MG63 (cell line): Measurements from ENCODE around the gene SAFB2. TPM values are rescaled to one million over a fixed set of nuclear protein-coding genes. Genes with fewer than 3 reads are reported as not detected.

Experiments used
- DNase-seq: peaks from one replicate; pipeline ENCODE4 v3.0.0-alpha.2; 2020
- H3K27me3 ChIP-seq: fragments of 250-450 bp; sonication (Bioruptor Pico); 2 replicates; pipeline ENCODE4 v1.5.1; 2020; ENCODE audit warnings: mild to moderate bottlenecking, moderate library complexity
- H3K36me3 ChIP-seq: fragments of 250-450 bp; sonication (Bioruptor Pico); 2 replicates; pipeline ENCODE4 v1.5.1; 2020; ENCODE audit warnings: mild to moderate bottlenecking, moderate library complexity
- H3K4me3 ChIP-seq: fragments of 250-450 bp; sonication (Bioruptor Pico); 2 replicates; pipeline ENCODE4 v1.5.1; 2020; ENCODE audit warnings: mild to moderate bottlenecking, moderate library complexity
- H3K9me3 ChIP-seq: fragments of 250-450 bp; sonication (Bioruptor Pico); 2 replicates; pipeline ENCODE4 v1.5.1; 2020; ENCODE audit warnings: mild to moderate bottlenecking, moderate library complexity
- total RNA-seq: library from RNA; depleted of rRNA; stranded (reverse); fragments of >200 nt; shearing (Covaris generic); gene quantifications from 2 replicates; pipeline ENCODE4 v1.2.3, GENCODE V29; 2014; ENCODE audit warnings: low replicate concordance; rRNA removed

Gene SAFB2
- total RNA-seq: 5.1 and 12.3 TPM in 2 replicates

- H3K9me3 ChIP-seq: no peaks in the 10 kb centered on the region
- DNase-seq: peak; percentile 96
- H3K36me3 ChIP-seq: peaks cover 57% of the 10 kb centered on the region
- no peaks in the 10 kb centered on the region for H3K27me3 ChIP-seq
- H3K4me3 ChIP-seq: peak within 1 kb of the TSS; percentile 88
These were observed at the start of gene SAFB2, which contains the start of gene SAFB for GRCh38 chr19:5622465-5623396. Gene SAFB2 (minus strand): TSS chr19:5622776. CDS start chr19:5622715, 61 bp downstream. Gene SAFB (plus strand): TSS chr19:5623083. CDS start chr19:5623206, 123 bp downstream.

DNA sequence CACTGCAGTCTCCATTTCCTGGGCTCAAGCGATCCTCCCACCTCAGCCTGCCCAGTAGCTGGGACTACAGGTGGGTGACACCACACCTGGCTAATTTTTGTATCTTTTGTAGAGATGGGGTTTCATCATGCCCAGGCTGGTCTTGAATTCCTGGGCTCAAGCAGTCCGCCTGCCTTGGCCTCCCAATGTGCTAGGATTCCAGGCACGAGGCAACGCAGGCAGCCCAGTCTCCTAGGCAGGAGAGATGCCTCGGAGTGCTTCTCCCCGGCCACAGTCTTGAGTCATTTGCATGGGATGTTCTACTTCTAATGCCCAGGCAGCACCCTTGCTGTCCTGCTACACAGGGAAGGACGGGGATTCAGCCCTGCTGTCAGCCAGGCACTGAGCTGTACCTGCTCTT lies 49.0 kb upstream of the SAFB2 start:
- Histone ChIP-seq H3K9me3 (no peaks in the 10 kb centered on the region), H3K4me3 (no peak overlapping the region), H3K27me3 (no peaks in the 10 kb centered on the region), H3K36me3 (peaks cover 1% of the 10 kb centered on the region)
- no peak for DNase-seq

DNA sequence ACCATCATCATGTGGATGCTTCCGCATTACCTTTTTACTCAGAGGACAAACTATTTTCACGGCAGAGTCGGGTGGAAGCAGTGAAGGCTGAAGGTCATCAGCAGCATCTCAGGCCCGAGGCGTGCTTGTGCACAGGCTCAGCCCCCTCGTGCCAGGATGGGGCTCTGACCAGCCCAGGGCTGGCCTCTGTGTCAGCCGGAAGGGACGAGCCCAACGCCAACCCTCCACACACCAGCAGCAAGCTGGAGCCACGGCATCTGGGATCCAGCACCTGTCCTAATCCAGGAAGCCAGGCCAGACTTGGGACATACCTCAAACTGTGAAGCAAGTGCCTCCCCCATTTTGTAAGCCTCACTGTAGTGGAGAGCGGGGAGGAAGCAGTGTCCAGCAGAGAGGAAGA lies 46.6 kb upstream of the SAFB2 start:
- Histone ChIP-seq H3K4me3 (no peak overlapping the region), H3K9me3 (no peaks in the 10 kb centered on the region), H3K27me3 (no peaks in the 10 kb centered on the region), H3K36me3 (peaks cover 17% of the 10 kb centered on the region)
- no peak for DNase-seq

GRCh38 chr19:5667751-5668271 lies 45.2 kb upstream of the SAFB2 start:
- Histone ChIP-seq H3K27me3 (no peaks in the 10 kb centered on the region), H3K4me3 (no peak overlapping the region), H3K36me3 (peaks cover 22% of the 10 kb centered on the region), H3K9me3 (no peaks in the 10 kb centered on the region)
- DNase-seq: no peak

DNA sequence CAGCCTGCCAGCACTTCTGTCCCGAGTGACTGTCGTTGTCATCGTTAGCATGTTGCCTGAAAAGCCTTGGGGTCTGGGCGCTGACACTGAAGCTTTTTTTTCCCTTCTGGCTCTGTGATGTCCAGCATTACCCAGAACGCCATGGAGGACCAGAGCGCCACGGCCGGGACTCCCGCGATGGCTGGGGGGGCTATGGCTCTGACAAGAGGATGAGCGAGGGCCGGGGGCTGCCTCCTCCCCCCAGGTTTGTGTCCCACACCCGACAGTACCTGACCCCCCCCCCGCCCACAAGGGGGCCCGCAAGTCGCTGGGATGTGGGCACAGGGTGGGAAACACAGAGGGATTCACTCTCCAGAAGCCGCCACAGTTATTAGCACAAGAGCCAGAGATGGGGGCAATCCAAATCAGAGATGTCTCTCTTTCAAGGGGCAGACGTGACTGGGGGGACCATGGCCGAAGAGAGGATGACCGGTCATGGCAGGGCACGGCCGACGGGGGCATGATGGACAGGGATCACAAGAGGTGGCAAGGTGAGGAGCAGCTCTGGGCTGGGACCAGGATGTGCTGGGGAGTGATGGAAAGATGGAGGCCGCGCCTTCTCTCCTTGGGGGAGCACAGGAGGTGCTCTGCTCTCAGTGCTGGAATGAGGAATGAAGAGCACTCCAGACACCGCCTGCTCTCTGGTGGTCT lies 44.5 kb upstream of the SAFB2 start:
- DNase-seq: no peak
- Histone ChIP-seq H3K36me3 (peaks cover 24% of the 10 kb centered on the region), H3K9me3 (no peaks in the 10 kb centered on the region), H3K27me3 (no peaks in the 10 kb centered on the region), H3K4me3 (no peak overlapping the region)

DNA sequence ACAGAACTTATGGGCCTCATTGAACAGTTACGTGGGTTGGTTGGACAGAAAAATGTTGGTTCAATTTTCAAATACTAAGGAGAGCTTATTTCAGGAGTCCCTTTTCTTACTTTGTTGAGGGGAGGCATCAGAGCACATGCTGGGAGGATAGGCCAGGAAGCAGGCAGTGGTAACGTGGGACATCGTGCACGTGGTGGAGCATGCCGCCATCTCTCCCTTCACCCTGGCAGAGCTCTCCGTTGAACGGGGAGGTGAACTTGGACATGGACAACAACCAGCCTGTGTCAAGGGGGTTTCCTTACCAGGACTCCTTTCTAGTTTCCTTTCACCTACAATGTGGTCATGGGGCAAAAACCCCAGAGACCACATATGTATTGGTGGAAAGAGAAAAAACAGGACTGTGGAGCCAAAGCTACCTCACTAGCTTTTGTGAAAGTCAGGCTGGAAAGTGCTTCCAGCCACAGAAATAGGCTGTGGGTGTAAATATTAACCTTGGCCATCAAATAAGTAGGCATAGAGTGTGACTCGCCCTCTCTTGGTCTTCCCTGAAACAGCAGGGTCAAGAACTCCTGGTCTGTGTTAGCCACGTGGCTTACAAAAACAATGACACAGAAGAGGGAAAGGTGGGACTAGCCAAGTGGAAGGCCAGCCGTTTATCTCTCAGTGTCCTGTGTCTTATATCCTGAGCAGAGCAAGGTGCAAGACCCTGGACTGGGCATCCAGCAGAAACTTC lies 43.4 kb upstream of the SAFB2 start:
- Histone ChIP-seq H3K4me3 (no peak overlapping the region), H3K36me3 (peaks cover 26% of the 10 kb centered on the region), H3K9me3 (no peaks in the 10 kb centered on the region), H3K27me3 (no peaks in the 10 kb centered on the region)
- peak; percentile 22 for DNase-seq

- no peaks in the 10 kb centered on the region for H3K27me3 ChIP-seq
- no peaks in the 10 kb centered on the region for H3K9me3 ChIP-seq
- H3K36me3 ChIP-seq: peaks cover 26% of the 10 kb centered on the region
- DNase-seq: no peak
- H3K4me3 ChIP-seq: no peak overlapping the region
These were observed 41.9 kb upstream of the SAFB2 start for GRCh38 chr19:5664515-5664914.

- H3K9me3 ChIP-seq: no peaks in the 10 kb centered on the region
- H3K27me3 ChIP-seq: no peaks in the 10 kb centered on the region
- peaks cover 26% of the 10 kb centered on the region for H3K36me3 ChIP-seq
- no peak overlapping the region for H3K4me3 ChIP-seq
- DNase-seq: no peak
These were observed 41.3 kb upstream of the SAFB2 start for GRCh38 chr19:5663904-5664303.

- no peak for DNase-seq
- Histone ChIP-seq H3K27me3 (no peaks in the 10 kb centered on the region), H3K9me3 (no peaks in the 10 kb centered on the region), H3K4me3 (no peak overlapping the region), H3K36me3 (peaks cover 36% of the 10 kb centered on the region)
These were observed 38.9 kb upstream of the SAFB2 start for GRCh38 chr19:5661483-5661882.

- peaks cover 31% of the 10 kb centered on the region for H3K36me3 ChIP-seq
- H3K9me3 ChIP-seq: no peaks in the 10 kb centered on the region
- no peak for DNase-seq
- H3K4me3 ChIP-seq: no peak overlapping the region
- no peaks in the 10 kb centered on the region for H3K27me3 ChIP-seq
These were observed 32.8 kb upstream of the SAFB2 start for GRCh38 chr19:5655412-5655811.

- Histone ChIP-seq H3K9me3 (no peaks in the 10 kb centered on the region), H3K4me3 (no peak overlapping the region), H3K27me3 (no peaks in the 10 kb centered on the region), H3K36me3 (peaks cover 35% of the 10 kb centered on the region)
- DNase-seq: no peak
These were observed 32.4 kb upstream of the SAFB2 start for GRCh38 chr19:5654931-5655330.

DNA sequence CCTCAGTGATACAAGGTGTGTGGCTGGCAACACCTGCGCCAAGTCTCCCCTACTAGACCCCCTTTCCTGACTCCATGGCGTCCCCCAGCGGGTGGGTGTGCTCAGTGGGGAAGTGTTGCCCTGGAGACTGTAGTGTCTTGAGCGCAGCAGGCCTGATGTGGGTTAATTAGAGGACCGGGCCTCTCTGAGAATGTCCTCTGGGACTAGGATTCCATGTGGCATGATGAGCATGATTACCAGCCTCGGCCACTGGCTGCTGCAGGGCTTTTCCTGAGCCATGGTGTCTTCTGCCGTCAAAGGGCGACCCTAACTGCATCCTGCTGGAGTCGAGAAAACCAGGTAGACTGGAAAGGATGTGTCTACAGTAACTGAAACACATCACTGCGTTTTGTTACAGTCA lies 29.7 kb upstream of the SAFB2 start:
- no peak overlapping the region for H3K4me3 ChIP-seq

GRCh38 chr19:5651361-5651760 lies 28.8 kb upstream of the SAFB2 start:
- no peaks in the 10 kb centered on the region for H3K9me3 ChIP-seq
- DNase-seq: no peak
- peaks cover 42% of the 10 kb centered on the region for H3K36me3 ChIP-seq
- no peak overlapping the region for H3K4me3 ChIP-seq
- no peaks in the 10 kb centered on the region for H3K27me3 ChIP-seq

More for the DNA sequence above, 29.7 kb upstream of the SAFB2 start:
- Histone ChIP-seq H3K27me3 (no peaks in the 10 kb centered on the region), H3K36me3 (peaks cover 38% of the 10 kb centered on the region), H3K9me3 (no peaks in the 10 kb centered on the region)
- no peak for DNase-seq

GRCh38 chr19:5648464-5648863 lies 25.9 kb upstream of the SAFB2 start:
- no peak for DNase-seq
- Histone ChIP-seq H3K36me3 (peaks cover 46% of the 10 kb centered on the region), H3K27me3 (no peaks in the 10 kb centered on the region), H3K9me3 (no peaks in the 10 kb centered on the region), H3K4me3 (no peak overlapping the region)

DNA sequence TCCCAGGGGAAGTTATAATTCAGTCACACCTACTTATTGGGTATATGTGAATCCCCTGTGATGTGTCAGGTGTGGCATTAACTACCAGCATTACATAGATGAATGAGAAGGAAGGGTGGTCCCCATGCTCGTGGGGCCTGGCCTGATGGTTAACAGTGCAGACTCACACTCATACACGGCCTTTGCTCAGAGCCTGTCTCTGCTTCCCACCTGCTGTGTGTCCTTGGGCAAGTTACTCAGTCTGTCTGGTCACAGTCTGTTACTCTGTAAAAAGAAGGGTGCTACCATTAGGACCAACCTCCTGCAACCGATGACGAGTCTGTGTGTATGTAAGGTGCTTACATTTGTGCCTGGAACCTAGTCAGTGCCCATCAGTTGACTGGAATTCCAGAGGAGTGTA lies 24.1 kb upstream of the SAFB2 start:
- Histone ChIP-seq H3K9me3 (no peaks in the 10 kb centered on the region), H3K36me3 (peaks cover 47% of the 10 kb centered on the region), H3K27me3 (no peaks in the 10 kb centered on the region), H3K4me3 (no peak overlapping the region)
- no peak for DNase-seq

DNA sequence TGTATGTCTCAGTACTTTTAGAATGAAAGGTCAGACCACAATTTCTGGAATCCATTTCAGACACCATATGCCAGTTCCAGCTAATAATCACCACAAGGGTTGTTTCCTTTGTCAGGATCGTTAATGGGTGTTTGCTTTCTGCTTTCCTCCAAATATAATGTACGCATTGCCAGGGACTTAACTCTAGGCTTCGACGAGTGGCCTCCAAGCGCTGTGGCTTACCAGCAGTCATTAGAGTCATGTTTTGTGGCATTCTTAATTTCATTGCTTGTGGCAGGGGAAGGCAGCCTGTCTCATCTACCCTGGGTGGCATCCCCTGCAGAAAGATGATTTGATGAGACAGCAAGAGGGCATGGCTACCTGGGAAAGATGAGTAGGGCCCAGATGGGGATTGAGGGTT lies 22.8 kb upstream of the SAFB2 start:
- H3K36me3 ChIP-seq: peaks cover 51% of the 10 kb centered on the region
- H3K9me3 ChIP-seq: no peaks in the 10 kb centered on the region
- H3K4me3 ChIP-seq: no peak overlapping the region
- H3K27me3 ChIP-seq: no peaks in the 10 kb centered on the region
- no peak for DNase-seq

- Histone ChIP-seq H3K4me3 (no peak overlapping the region), H3K36me3 (peaks cover 43% of the 10 kb centered on the region), H3K27me3 (no peaks in the 10 kb centered on the region), H3K9me3 (no peaks in the 10 kb centered on the region)
- no peak for DNase-seq
These were observed 21.5 kb upstream of the SAFB2 start for GRCh38 chr19:5644037-5644436.
